HCT116 (cell line): Measurements from ENCODE around the gene ZNF580. TPM values are rescaled to one million over a fixed set of nuclear protein-coding genes. Genes with fewer than 3 reads are reported as not detected.

Experiments
- ATAC-seq: fragments of 200-7000 bp; cut with Tn5 transposase; 2 replicates; pipeline ENCODE4 v1.9.1; 2020; ENCODE audit warnings: mild to moderate bottlenecking, moderate library complexity
- BruUV-seq: library from RNA; stranded (reverse); fragments of 400-500 nt; replicated peaks from 2 replicates; lab custom pipeline; 2021; lab: Mats Ljungman, UMichigan
- CTCF ChIA-PET: fragments of 300-600 bp; sonication (Branson Sonifier 250); formaldehyde crosslinking; loops from one replicate; lab custom pipeline; 2021; ENCODE audit warnings: antibody characterized with exemption; lab: Charles Lee
- POLR2A ChIA-PET: fragments of 300-600, 350-600 bp; sonication (Branson Sonifier 250); formaldehyde crosslinking; loops from one replicate; lab custom pipeline; 2021; ENCODE audit warnings: antibody characterized with exemption; lab: Charles Lee
- RAD21 ChIA-PET, 2 experiments: fragments of 300-600 bp; sonication (Branson Sonifier 250); formaldehyde crosslinking; loops; one replicate each; lab custom pipeline; 2023; ENCODE audit warnings: low total read pairs in 2 of 2; ENCODE audit not compliant: uncharacterized antibody in 2 of 2, unreplicated experiment in 2 of 2, low non-redundant PET in 1 of 2; lab: Charles Lee
- DNase-seq: peaks from one replicate; pipeline ENCODE4 v3.0.0-alpha.2; 2010; ENCODE audit warnings: low read depth, low spot score
- H2AFZ ChIP-seq: fragments of 200-600 bp; shearing (Covaris generic), sonication (generic); 2 replicates; pipeline ENCODE4 v1.6.1; 2017; ENCODE audit warnings: low read depth, mixed run types, mixed read lengths, antibody characterized with exemption, low read length; ENCODE audit not compliant: poor library complexity, severe bottlenecking
- H3K27ac ChIP-seq: 2 replicates; pipeline ENCODE4 v1.5.1; 2012; ENCODE audit warnings: low read depth, low read length
- H3K27me3 ChIP-seq: fragments of 200-600 bp; sonication (generic); 2 replicates; pipeline ENCODE4 v1.6.1; 2016; ENCODE audit warnings: mixed run types, low read length, mixed read lengths; ENCODE audit not compliant: insufficient read depth
- H3K36me3 ChIP-seq, 2 experiments: fragments of 200-500 bp in 1 of 2; fragments of 200-600 bp in 1 of 2; sonication (Bioruptor generic) in 1 of 2; sonication (generic) in 1 of 2; 2 replicates each; pipeline versions ENCODE4 v1.5.1 to v1.6.1; 2014 to 2016; ENCODE audit warnings: low read length in 2 of 2, inconsistent platforms in 1 of 2, mixed read lengths in 1 of 2, mixed run types in 1 of 2; ENCODE audit not compliant: insufficient read depth in 2 of 2, control insufficient read depth in 1 of 2
- H3K4me1 ChIP-seq, 2 experiments: fragments of 200-600 bp in 1 of 2; sonication (generic) in 1 of 2; 2 replicates each; pipeline versions ENCODE4 v1.5.1 to v1.6.1; 2012 to 2017; ENCODE audit warnings: low read length in 2 of 2, inconsistent platforms in 1 of 2, mild to moderate bottlenecking in 1 of 2, mixed read lengths in 1 of 2, mixed run types in 1 of 2, moderate library complexity in 1 of 2; ENCODE audit not compliant: insufficient read depth in 2 of 2, control insufficient read depth in 1 of 2
- H3K4me2 ChIP-seq: fragments of 200-600 bp; sonication (generic); 2 replicates; pipeline ENCODE4 v1.6.1; 2017; ENCODE audit warnings: mixed run types, low read length, mixed read lengths
- H3K4me3 ChIP-seq, 2 experiments: fragments of 200-600 bp in 1 of 2; sonication (generic) in 1 of 2; replicated peaks in 1 of 2; 2 replicates each; pipeline ENCODE4 v1.5.1; 2011 to 2016; ENCODE audit warnings: low read length in 2 of 2, control low read depth in 1 of 2, low read depth in 1 of 2, mild to moderate bottlenecking in 1 of 2, mixed read lengths in 1 of 2, mixed run types in 1 of 2
- H3K79me2 ChIP-seq: fragments of 200-600 bp; sonication (generic); 2 replicates; pipeline ENCODE4 v1.6.1; 2017; ENCODE audit warnings: mild to moderate bottlenecking, mixed run types, low read length, moderate library complexity, mixed read lengths; ENCODE audit not compliant: insufficient read depth
- H3K9ac ChIP-seq: fragments of 200-600 bp; sonication (generic); 2 replicates; pipeline ENCODE4 v1.6.1; 2016; ENCODE audit warnings: low read length, mixed read lengths
- H3K9me2 ChIP-seq: fragments of 200-600 bp; sonication (generic), shearing (Covaris generic); 2 replicates; pipeline ENCODE4 v1.6.1; 2017; ENCODE audit warnings: mixed run types, mild to moderate bottlenecking, moderate library complexity; ENCODE audit not compliant: insufficient read depth
- H3K9me3 ChIP-seq, 2 experiments: fragments of 200-500 bp in 1 of 2; fragments of 200-600 bp in 1 of 2; sonication (Bioruptor generic) in 1 of 2; sonication (generic) in 1 of 2; 2 replicates each; pipeline ENCODE4 v1.6.1; 2014 to 2017; ENCODE audit warnings: low read length in 2 of 2, mixed read lengths in 2 of 2, inconsistent platforms in 1 of 2, low read depth in 1 of 2, mild to moderate bottlenecking in 1 of 2, mixed run types in 1 of 2, moderate library complexity in 1 of 2; ENCODE audit not compliant: control insufficient read depth in 1 of 2, insufficient read depth in 1 of 2
- H4K20me1 ChIP-seq: fragments of 200-600 bp; sonication (generic), shearing (Covaris generic); 2 replicates; pipeline ENCODE4 v1.6.1; 2017; ENCODE audit warnings: mixed run types, mild to moderate bottlenecking, moderate library complexity; ENCODE audit not compliant: insufficient read depth
- CEBPB ChIP-seq: IDR thresholded peaks from 2 replicates; pipeline ENCODE4 v1.6.1; 2012; ENCODE audit warnings: low read depth
- ELF1 ChIP-seq: IDR thresholded peaks from 2 replicates; pipeline ENCODE4 v1.6.1; 2012; ENCODE audit warnings: low read depth, borderline replicate concordance
- FOSL1 ChIP-seq: IDR thresholded peaks from 2 replicates; pipeline ENCODE4 v1.6.1; 2012; ENCODE audit warnings: low read depth
- JUND ChIP-seq: IDR thresholded peaks from 2 replicates; pipeline ENCODE4 v1.6.1; 2012
- RAD21 ChIP-seq: IDR thresholded peaks from 2 replicates; pipeline ENCODE4 v1.6.1; 2012; ENCODE audit warnings: low read depth, mild to moderate bottlenecking
- ZNF274 ChIP-seq: fragments of 200-500 bp; sonication (Bioruptor generic); IDR thresholded peaks from 2 replicates; pipeline ENCODE4 v1.6.1; 2014; ENCODE audit warnings: mild to moderate bottlenecking, low read depth, low read length, inconsistent platforms
- intact Hi-C: fragments of 100-400 bp; cut with micrococcal nuclease; formaldehyde crosslinking; loops from 2 replicates; pipeline ENCODE4 v1.10.0; 2022
- total RNA-seq: library from RNA; stranded (reverse); gene quantifications from one replicate; pipeline ENCODE4 v1.2.1, GENCODE V29; 2021; ENCODE audit not compliant: unreplicated experiment
- TF ChIP-seq, protein P1 (sequence below): IDR thresholded peaks from 2 replicates; pipeline ENCODE4 v1.6.1; 2012; ENCODE audit warnings: low read depth

ZNF580 gene
- total RNA-seq, 1 experiment from 2014 or later, result 36.7 TPM

DNA sequence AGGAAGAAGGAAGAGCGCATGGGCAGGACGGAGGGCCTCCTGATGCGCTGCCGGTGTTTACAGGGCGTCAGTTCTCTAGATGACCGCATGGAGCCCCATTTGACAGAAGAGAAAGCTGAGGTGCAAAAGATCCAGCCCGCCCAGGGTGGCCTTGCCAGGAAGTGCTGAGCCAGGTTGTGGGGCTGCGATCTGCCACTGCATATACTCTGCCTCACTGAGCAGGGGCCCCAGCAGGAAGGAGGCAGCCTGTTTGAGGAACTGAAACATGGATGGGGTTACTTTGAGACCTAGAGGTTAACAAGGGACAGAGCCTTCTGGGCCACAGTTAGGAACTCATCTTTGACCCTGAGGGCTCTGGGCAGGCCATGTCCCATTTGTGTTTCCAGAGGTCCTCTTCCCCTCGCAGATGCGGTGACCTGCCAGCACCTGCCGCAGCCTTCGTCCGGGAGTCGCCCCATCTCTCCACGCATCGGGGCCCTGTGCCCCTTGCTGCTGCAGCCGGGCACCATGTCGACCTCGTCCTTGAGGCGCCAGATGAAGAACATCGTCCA is 37.4 kb downstream of the ZNF580 start:
- peaks cover 9 to 37% of the 10 kb centered on the region in 2 experiments for H3K4me1 ChIP-seq
- H3K27me3 ChIP-seq, result no peaks in the 10 kb centered on the region
- CTCF ChIA-PET, result no interaction called here
- RAD21 ChIA-PET, result no interaction called here
- H3K79me2 ChIP-seq, result peaks cover 86% of the 10 kb centered on the region
- H3K4me2 ChIP-seq, result no peak overlapping the region
- H3K9me2 ChIP-seq, result no peaks in the 10 kb centered on the region
- peaks cover 15 to 30% of the 10 kb centered on the region in 2 experiments; a peak in 3 of 4 replicates for H3K36me3 ChIP-seq
- H3K9me3 ChIP-seq, result no peaks in the 10 kb centered on the region
- H2AFZ ChIP-seq, result no peak overlapping the region
- no peak overlapping the region for H3K4me3 ChIP-seq
- BruUV-seq, result no TSS peak
- no peak overlapping the region for H3K27ac ChIP-seq
- H3K9ac ChIP-seq, result no peak overlapping the region
- no peak for TF ChIP-seq CEBPB
- TF ChIP-seq RAD21, result no peak
- POLR2A ChIA-PET, result no interaction called here
- DNase-seq (no peak), ATAC-seq (no peak)
- intact Hi-C loops, result no loop called here
- 0 out of 2 replicates have a peak, but pooled peaks cover 4% of the 10 kb centered on the region for H4K20me1 ChIP-seq

DNA sequence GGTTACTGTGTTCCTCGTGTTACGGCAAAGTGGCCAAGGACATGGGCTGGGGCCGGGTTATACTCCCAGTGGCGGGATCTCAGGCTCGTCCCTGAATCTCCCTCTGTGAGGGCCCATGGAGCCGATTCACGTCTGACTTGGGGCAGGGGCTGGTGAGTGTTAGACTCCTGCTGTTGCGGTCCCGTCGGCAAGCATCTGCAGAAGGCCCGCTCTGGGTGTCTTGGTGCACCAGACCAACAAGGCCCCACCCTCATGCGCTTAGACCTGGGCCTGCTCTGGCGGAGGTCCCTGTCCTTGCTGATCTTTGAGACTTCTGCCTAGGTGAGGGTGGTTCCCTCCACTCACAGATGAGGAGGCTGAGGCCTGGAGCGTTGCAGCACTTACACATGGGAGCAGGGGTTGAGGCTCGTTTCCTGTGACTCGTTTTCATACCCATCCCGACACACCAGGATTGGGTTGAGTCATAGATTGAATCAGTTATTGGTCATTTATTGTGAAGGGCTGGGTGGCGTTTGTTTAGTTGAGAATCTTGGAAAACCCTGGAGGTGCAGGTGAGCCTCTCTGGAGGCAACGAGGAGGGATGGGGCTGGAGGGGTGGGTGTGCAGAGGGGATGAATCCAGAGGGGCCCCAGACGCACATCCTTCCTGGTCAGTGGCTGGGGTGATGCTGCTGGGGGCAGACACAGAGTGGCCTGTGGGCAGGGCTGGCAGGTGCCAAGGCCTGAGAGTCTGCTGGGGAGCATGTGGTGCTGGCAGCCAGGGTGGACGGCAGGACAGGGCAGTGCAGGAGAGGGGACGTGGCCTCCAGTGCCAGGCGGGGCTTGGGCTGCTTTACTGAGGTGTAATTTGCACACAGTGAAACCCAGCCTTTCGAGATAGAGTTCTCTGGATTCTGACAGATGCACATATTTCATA is 38.8 kb downstream of the ZNF580 start:
- Histone ChIP-seq H3K4me2 (0 out of 2 replicates have a peak overlapping the region, but pooled peaks have one; percentile 3), H3K4me1 (peaks cover 9 to 25% of the 10 kb centered on the region in 2 experiments), H3K79me2 (peaks cover 89% of the 10 kb centered on the region), H3K4me3 (no peak overlapping the region), H2AFZ (no peak overlapping the region), H3K9me3 (no peaks in the 10 kb centered on the region), H3K9ac (no peak overlapping the region), H3K36me3 (peaks cover 15 to 35% of the 10 kb centered on the region in 2 experiments; a peak in 3 of 4 replicates), H3K27me3 (no peaks in the 10 kb centered on the region), H3K9me2 (no peaks in the 10 kb centered on the region), H4K20me1 (no peaks in the 10 kb centered on the region), H3K27ac (no peak overlapping the region)
- intact Hi-C loops, result no loop called here
- TF ChIP-seq, protein P1, sequence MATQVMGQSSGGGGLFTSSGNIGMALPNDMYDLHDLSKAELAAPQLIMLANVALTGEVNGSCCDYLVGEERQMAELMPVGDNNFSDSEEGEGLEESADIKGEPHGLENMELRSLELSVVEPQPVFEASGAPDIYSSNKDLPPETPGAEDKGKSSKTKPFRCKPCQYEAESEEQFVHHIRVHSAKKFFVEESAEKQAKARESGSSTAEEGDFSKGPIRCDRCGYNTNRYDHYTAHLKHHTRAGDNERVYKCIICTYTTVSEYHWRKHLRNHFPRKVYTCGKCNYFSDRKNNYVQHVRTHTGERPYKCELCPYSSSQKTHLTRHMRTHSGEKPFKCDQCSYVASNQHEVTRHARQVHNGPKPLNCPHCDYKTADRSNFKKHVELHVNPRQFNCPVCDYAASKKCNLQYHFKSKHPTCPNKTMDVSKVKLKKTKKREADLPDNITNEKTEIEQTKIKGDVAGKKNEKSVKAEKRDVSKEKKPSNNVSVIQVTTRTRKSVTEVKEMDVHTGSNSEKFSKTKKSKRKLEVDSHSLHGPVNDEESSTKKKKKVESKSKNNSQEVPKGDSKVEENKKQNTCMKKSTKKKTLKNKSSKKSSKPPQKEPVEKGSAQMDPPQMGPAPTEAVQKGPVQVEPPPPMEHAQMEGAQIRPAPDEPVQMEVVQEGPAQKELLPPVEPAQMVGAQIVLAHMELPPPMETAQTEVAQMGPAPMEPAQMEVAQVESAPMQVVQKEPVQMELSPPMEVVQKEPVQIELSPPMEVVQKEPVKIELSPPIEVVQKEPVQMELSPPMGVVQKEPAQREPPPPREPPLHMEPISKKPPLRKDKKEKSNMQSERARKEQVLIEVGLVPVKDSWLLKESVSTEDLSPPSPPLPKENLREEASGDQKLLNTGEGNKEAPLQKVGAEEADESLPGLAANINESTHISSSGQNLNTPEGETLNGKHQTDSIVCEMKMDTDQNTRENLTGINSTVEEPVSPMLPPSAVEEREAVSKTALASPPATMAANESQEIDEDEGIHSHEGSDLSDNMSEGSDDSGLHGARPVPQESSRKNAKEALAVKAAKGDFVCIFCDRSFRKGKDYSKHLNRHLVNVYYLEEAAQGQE, result no peak
- TF ChIP-seq ZNF274 (no peak), ELF1 (no peak), JUND (no peak), FOSL1 (no peak)
- ChIA-PET CTCF (no interaction called here), POLR2A (no interaction called here), RAD21 (no interaction called here)
- DNase-seq (no peak), ATAC-seq (no peak)
- BruUV-seq, result no TSS peak
